AG09319 (cell line): ENCODE measurements around the gene DUSP12.
A peak's percentile ranks its signal among the peaks of the same experiment; 100 is the strongest.

Experiments used
- DNase-seq: peaks from one replicate; pipeline ENCODE4 v3.0.0-alpha.2; 2010; ENCODE audit warnings: low read depth; ENCODE audit errors: extremely low read depth
- TF ChIP-seq, protein P1 (sequence below): IDR thresholded peaks from 2 replicates; pipeline ENCODE4 v1.5.1; 2011; ENCODE audit warnings: low read depth, mild to moderate bottlenecking, inconsistent platforms, low read length, moderate library complexity

Gene DUSP12, protein sequence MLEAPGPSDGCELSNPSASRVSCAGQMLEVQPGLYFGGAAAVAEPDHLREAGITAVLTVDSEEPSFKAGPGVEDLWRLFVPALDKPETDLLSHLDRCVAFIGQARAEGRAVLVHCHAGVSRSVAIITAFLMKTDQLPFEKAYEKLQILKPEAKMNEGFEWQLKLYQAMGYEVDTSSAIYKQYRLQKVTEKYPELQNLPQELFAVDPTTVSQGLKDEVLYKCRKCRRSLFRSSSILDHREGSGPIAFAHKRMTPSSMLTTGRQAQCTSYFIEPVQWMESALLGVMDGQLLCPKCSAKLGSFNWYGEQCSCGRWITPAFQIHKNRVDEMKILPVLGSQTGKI

DNA sequence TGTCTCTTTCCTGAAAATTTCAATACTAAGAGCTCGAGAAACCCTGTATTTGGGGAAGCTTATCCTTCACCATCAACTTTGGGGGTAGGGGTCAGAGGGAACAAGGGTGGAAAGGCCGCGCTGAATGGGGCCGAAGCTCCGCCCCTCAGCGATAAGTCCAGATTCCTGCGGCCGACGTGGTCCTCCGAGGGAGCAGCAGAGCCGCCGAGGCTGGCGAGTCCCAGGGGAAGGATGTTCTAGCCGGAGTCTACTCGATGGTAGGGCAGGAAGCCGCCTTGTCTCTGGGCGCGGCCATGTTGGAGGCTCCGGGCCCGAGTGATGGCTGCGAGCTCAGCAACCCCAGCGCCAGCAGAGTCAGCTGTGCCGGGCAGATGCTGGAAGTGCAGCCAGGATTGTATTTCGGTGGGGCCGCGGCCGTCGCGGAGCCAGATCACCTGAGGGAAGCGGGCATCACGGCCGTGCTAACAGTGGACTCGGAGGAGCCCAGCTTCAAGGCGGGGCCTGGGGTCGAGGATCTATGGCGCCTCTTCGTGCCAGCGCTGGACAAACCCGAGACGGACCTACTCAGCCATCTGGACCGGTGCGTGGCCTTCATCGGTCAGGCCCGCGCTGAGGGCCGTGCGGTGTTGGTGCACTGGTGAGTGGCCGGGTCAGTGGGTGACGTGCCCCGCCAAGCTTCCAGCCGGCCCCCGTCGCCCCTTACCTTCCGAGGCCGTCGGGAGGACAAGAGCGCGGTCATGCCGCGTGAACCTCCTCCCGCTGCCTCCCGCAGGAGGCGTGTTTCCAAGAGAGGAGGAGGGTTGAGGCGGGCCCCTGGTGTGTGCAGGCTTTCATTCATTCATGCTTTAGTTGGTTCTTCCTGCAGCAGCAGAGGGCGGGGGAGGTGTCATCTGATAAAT is at the start of gene DUSP12:
DUSP12 (plus strand) TSS at position 278 of the 899 bp plus-strand sequence; CDS start at position 294, 16 bp downstream.
- DNase-seq, result peak; percentile 86
- TF ChIP-seq, protein P1, sequence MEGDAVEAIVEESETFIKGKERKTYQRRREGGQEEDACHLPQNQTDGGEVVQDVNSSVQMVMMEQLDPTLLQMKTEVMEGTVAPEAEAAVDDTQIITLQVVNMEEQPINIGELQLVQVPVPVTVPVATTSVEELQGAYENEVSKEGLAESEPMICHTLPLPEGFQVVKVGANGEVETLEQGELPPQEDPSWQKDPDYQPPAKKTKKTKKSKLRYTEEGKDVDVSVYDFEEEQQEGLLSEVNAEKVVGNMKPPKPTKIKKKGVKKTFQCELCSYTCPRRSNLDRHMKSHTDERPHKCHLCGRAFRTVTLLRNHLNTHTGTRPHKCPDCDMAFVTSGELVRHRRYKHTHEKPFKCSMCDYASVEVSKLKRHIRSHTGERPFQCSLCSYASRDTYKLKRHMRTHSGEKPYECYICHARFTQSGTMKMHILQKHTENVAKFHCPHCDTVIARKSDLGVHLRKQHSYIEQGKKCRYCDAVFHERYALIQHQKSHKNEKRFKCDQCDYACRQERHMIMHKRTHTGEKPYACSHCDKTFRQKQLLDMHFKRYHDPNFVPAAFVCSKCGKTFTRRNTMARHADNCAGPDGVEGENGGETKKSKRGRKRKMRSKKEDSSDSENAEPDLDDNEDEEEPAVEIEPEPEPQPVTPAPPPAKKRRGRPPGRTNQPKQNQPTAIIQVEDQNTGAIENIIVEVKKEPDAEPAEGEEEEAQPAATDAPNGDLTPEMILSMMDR, result peak; percentile 42

DNA sequence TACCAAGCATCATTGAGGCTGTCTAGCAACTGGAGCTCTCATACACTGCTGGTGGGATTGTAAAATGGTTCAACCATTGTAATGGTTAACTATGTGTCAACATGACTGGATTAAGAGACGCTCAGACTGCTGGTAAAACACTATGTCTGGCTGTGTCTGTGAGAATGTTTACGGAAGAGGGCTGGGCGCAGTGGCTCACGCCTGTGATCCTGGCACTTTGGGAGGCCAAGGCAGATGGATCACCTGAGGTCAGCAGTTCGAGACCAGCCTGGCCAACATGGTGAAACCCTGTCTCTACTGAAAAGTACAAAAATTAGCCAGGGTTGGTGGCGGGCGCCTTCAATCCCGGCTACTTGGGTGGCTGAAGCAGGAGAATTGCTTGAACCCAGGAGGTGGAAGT is 47.3 kb upstream of the DUSP12 start:
- TF ChIP-seq, protein P1, result no peak
- no peak for DNase-seq

DNA sequence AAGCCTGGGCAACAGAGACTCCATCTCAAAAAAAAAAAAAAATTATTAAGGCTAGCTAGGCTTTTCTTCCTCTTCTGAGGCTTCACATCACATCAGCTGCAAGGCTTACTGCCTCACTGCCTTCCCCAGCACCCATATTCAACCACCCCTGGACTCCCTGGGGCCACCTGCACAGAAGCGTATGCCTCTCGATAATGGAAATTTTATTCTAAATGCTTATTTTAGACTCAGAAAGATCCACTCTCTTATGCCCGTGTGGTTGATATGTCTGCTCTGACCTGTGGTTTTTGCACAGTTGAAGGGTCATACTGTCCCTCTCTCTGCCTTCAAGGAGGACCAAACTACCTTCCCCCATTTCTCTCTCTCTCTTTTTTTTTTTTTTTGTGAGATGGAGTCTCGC is 44.0 kb upstream of the DUSP12 start:
- DNase-seq, result no peak
- TF ChIP-seq, protein P1, result no peak

DNA sequence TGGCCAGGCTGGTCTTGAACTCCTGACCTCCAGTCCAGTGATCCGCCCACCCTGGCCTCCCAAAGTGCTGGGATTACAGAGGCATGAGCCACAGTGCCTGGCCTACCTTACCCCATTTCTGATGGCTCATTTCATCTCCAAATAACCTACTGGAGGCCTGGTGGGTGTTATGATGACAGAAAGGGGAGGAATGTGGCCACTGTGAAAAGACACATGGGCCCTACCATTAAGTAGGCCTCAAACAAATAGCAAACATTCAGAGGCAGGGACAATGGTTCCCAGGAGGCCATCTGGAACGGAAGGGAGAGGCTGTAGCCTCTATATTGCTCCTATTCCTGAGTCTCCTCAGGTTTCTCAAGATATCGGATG is 43.5 kb upstream of the DUSP12 start:
- TF ChIP-seq, protein P1, result no peak
- DNase-seq, result peak; percentile 46

DNA sequence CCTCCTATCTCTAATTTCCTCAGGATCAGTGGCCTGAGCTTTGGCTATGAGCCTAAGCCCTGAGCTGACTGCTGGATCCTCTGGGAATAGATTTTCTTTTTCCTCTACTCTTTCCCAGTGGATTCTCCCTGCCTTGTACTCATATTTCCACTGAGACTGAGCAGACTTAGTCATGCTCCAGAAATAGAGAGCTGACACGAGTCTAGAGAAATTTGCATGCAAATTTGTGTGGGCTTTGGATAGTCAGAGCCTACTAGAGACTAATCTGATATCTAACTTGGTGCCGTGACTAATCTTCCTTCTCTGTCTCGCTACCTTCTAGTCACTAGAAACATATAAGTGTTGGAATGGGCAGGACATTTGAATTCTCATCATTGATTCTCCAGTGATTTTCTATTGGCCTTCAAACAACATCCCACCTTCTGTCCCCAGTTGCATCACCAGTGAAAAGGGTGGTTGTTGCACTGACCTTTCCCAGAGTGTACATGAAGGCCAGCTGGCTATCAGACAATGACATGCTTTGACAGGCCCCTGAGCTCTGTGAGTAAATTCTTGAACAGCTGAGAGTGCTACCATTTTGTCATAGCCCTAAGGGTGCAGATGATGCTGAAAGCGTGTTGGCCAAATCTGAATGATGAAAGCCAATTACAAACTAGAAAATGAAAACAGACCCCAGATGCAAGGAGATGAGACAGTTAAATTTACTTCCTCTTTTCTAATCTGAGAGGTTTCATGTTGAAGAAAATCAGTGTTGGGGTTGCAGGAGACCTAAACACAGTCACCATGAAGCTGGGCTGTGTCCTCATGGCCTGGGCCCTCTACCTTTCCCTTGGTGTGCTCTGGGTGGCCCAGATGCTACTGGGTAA is 42.9 kb upstream of the DUSP12 start, which contains the start of gene FCRLA:
FCRLA (plus strand) TSS at position 748 of the 866 bp plus-strand sequence; CDS start at position 784, 36 bp downstream.
- peak; percentile 76 for DNase-seq

DNA sequence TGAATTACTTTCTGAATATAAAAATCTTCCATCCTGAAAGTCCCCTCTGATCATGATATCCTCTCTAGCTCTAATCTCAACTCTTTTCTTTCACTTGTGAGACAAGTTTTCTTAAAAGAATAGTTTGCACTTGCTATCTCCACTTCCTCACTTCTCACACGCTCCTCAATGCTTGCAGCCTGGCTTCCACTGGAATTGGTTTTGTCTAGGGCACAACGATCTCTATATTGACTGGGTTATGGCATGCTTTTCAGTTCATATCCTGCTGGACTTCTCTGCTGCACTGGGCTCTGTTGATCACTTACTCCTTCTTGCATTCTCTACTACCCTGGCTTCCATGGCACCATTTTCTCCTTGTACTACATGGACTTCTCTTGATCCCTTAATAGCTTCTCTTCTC is 42.1 kb upstream of the DUSP12 start:
- DNase-seq, result no peak
- TF ChIP-seq, protein P1, result no peak

More for the DNA sequence above, 42.9 kb upstream of the DUSP12 start, which contains the start of gene FCRLA:
- TF ChIP-seq, protein P1, result no peak
